Measurements from ENCODE around the gene PPIF. TPM values are rescaled to one million over a fixed set of nuclear protein-coding genes. Genes with fewer than 3 reads are reported as not detected.

PPIF gene
- total and polyA plus RNA-seq, 2 of the 13 experiments (the other 11 are each of a cell fraction or from before 2014, with no cell fraction given): 147 to 157 TPM

GRCh38 chr10:79347894-79348639 is 798 bp downstream of the PPIF start (continued):
- TF ChIP-seq ZBED4 (CRISPR knock-in tag; IDR thresholded peaks at IDR 0.05; ENCODE audit: borderline replicate concordance): peak; percentile 33; the same call in 1 of the 2 replicates
- no peak for TF ChIP-seq ZNF652 (CRISPR knock-in tag; IDR thresholded peaks at IDR 0.05; ENCODE audit: borderline replicate concordance, low read depth)
- TF ChIP-seq AGO1 (IDR thresholded peaks at IDR 0.05; ENCODE audit: low read depth, low read length, poor library complexity, severe bottlenecking): no peak
- no peak for TF ChIP-seq ZNF318 (CRISPR knock-in tag; IDR thresholded peaks at IDR 0.05)
- no peak for TF ChIP-seq ONECUT2 (CRISPR knock-in tag; IDR thresholded peaks at IDR 0.05)
- no peak for TF ChIP-seq ZXDC (CRISPR knock-in tag; IDR thresholded peaks at IDR 0.05)
- no peak for TF ChIP-seq ZNF484 (CRISPR knock-in tag; IDR thresholded peaks at IDR 0.05; ENCODE audit: borderline replicate concordance, low read depth)
- TF ChIP-seq NR1H2 (CRISPR knock-in tag; IDR thresholded peaks at IDR 0.05; ENCODE audit: borderline replicate concordance, low read depth): no peak
- TF ChIP-seq ZBTB33 (CRISPR knock-in tag; IDR thresholded peaks at IDR 0.05): no peak

Measured in HepG2 (cell line).